ENCODE data around the gene BCL2A1.

GRCh38 chr15:79973456-79974195 is 2.6 kb upstream of the BCL2A1 start:
- TF ChIP-seq EZH2 (IDR thresholded peaks at IDR 0.05; ENCODE audit: low read length) = no peak
- no peak for TF ChIP-seq CTCF (optimal IDR thresholded peaks at IDR 0.05 in 1 of 3, IDR thresholded peaks at IDR 0.05 in 1 of 3, conservative IDR thresholded peaks at IDR 0.05 in 1 of 3; ENCODE audit: extremely low read depth in 1 of 3, insufficient read depth in 2 of 3, low read length in 3 of 3)
